ENCODE data around the gene CBR3. TPM values are rescaled to one million over a fixed set of nuclear protein-coding genes. Genes with fewer than 3 reads are reported as not detected.

The CBR3 gene
- total and polyA plus RNA-seq, 2 donors (not counting 1 experiment from before 2014, with no cell fraction given) = 1.9 to 11.3 TPM

DNA sequence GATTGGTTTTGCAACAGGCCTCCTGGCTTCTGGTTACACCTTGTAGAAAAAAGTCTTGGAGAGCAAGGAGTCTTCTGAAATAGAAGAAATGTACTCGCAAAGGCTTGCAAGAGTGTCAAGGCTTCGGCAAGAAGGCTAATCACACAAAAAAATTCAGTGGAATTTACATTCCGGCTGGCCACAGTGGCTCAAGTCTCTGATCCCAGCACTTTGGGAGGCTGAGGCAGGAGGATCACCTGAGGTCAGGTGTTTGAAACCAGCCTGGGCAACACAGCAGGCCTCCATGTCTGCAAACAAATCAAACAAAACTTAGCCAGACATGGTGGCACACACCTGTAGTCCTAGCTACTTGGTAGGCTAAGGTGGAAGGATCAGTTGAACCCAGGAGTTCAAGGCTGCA, 14.0 kb downstream of the CBR3 start:
- H3K4me3 ChIP-seq (ENCODE audit: control extremely low read depth in 1 of 5, extremely low read depth in 1 of 5, insufficient read depth in 1 of 5, low read depth in 2 of 5, low read length in 4 of 5) = no peak overlapping the region
- Mint-ChIP-seq H3K4me1 (peaks cover 33% of the 10 kb centered on the region), H3K9me3 (ENCODE audit: insufficient read depth) (no peaks in the 10 kb centered on the region), H3K27ac (no peak overlapping the region), H3K27me3 (no peaks in the 10 kb centered on the region), H3K4me3 (no peak overlapping the region)
- TF ChIP-seq, protein P1, sequence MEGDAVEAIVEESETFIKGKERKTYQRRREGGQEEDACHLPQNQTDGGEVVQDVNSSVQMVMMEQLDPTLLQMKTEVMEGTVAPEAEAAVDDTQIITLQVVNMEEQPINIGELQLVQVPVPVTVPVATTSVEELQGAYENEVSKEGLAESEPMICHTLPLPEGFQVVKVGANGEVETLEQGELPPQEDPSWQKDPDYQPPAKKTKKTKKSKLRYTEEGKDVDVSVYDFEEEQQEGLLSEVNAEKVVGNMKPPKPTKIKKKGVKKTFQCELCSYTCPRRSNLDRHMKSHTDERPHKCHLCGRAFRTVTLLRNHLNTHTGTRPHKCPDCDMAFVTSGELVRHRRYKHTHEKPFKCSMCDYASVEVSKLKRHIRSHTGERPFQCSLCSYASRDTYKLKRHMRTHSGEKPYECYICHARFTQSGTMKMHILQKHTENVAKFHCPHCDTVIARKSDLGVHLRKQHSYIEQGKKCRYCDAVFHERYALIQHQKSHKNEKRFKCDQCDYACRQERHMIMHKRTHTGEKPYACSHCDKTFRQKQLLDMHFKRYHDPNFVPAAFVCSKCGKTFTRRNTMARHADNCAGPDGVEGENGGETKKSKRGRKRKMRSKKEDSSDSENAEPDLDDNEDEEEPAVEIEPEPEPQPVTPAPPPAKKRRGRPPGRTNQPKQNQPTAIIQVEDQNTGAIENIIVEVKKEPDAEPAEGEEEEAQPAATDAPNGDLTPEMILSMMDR (IDR thresholded peaks at IDR 0.05) = no peak
- TF ChIP-seq EZH2 (IDR thresholded peaks at IDR 0.05; ENCODE audit: borderline replicate concordance, insufficient read depth, low read depth, low read length, poor library complexity, severe bottlenecking) = no peak
- H3K27ac ChIP-seq (ENCODE audit: low read length in 2 of 2) = no peak overlapping the region
- ATAC-seq (ENCODE audit: low read depth) = no peak
- intact Hi-C loops (cut with micrococcal nuclease) = no loop called here
- no peaks in the 10 kb centered on the region for H4K20me1 ChIP-seq (ENCODE audit: control insufficient read depth, insufficient read depth, low read length, poor library complexity, severe bottlenecking)
- H3K9ac ChIP-seq (ENCODE audit: low read length) = no peak overlapping the region
- 94% methylated on average over 3 of the region's 3 CpGs for WGBS (ENCODE audit: insufficient coverage)
- peaks cover 0 to 2% of the 10 kb centered on the region in 2 experiments for H3K36me3 ChIP-seq (replicated peaks in 1 of 2; ENCODE audit: control extremely low read depth in 1 of 2, control insufficient read depth in 1 of 2, extremely low read depth in 1 of 2, insufficient read depth in 2 of 2, low read length in 1 of 2)
- no peak overlapping the region for H2AFZ ChIP-seq (ENCODE audit: insufficient read depth, low read depth, low read length, poor library complexity, severe bottlenecking)
- H3K27me3 ChIP-seq (replicated peaks in 1 of 4; ENCODE audit: control extremely low read depth in 1 of 4, control insufficient read depth in 3 of 4, insufficient read depth in 4 of 4, low read length in 3 of 4) = no peaks in the 10 kb centered on the region
- peaks cover 27 to 33% of the 10 kb centered on the region in 2 donors for H3K4me1 ChIP-seq (ENCODE audit: control insufficient read depth in 2 of 2, insufficient read depth in 2 of 2, low read length in 2 of 2)
- H3K4me2 ChIP-seq (replicated peaks; ENCODE audit: low read depth, low read length, poor library complexity, severe bottlenecking) = no peak overlapping the region
- CTCF ChIA-PET = interaction anchor here (1.0 to 5.7 kb wide), 3 partner anchors 8 to 34 kb away, joined by 3 to 64 read pairs (median 3); no protein-coding TSS in a partner anchor
- peaks cover 0 to 4% (median 0%) of the 10 kb centered on the region in 3 donors for H3K9me3 ChIP-seq (ENCODE audit: control extremely low read depth in 1 of 3, control insufficient read depth in 2 of 3, insufficient read depth in 1 of 3, low read length in 2 of 3)
- no peaks in the 10 kb centered on the region for H3K79me2 ChIP-seq (ENCODE audit: control insufficient read depth, insufficient read depth, low read length)
- POLR2A ChIA-PET = no interaction called here
- no peak for DNase-seq
